Endothelial cell (in vitro differentiated cells): ENCODE results near the gene NTNG2. TPM values are rescaled to one million over a fixed set of nuclear protein-coding genes. Genes with fewer than 3 reads are reported as not detected.
A peak's percentile ranks its signal among the peaks of the same experiment; 100 is the strongest.

Experiments used
- DNase-seq: peaks from one replicate; pipeline ENCODE4 v3.0.0; 2021; ENCODE audit warnings: low spot score
- H3K27ac Mint-ChIP-seq: one replicate; pipeline ENCODE4 v1.8.0; 2021; ENCODE audit warnings: mixed read lengths, inconsistent platforms; ENCODE audit not compliant: unreplicated experiment
- H3K27me3 Mint-ChIP-seq: one replicate; pipeline ENCODE4 v1.8.0; 2021; ENCODE audit warnings: mild to moderate bottlenecking, moderate library complexity, mixed read lengths, inconsistent platforms; ENCODE audit not compliant: unreplicated experiment
- H3K36me3 Mint-ChIP-seq: one replicate; pipeline ENCODE4 v1.8.0; 2021; ENCODE audit warnings: mild to moderate bottlenecking, low read depth, mixed read lengths, inconsistent platforms; ENCODE audit not compliant: unreplicated experiment
- H3K4me1 Mint-ChIP-seq: one replicate; pipeline ENCODE4 v1.8.0; 2021; ENCODE audit warnings: mild to moderate bottlenecking, mixed read lengths, inconsistent platforms; ENCODE audit not compliant: unreplicated experiment
- H3K4me3 Mint-ChIP-seq: one replicate; pipeline ENCODE4 v1.8.0; 2021; ENCODE audit warnings: mild to moderate bottlenecking, mixed read lengths, inconsistent platforms; ENCODE audit not compliant: unreplicated experiment
- H3K9me3 Mint-ChIP-seq: one replicate; pipeline ENCODE4 v1.8.0; 2021; ENCODE audit warnings: mixed read lengths, inconsistent platforms; ENCODE audit not compliant: unreplicated experiment
- total RNA-seq: library from RNA; stranded (reverse); fragmentation: NEBNext Ultra II Directional; extraction: Animal tissue kit (Norgen Biotek cat#: 25700); gene quantifications from one replicate; pipeline ENCODE4 v1.2.1, GENCODE V29; 2021; ENCODE audit not compliant: unreplicated experiment
- TF ChIP-seq, protein P1 (sequence below): fragments of 200-600 bp; sonication (generic); IDR thresholded peaks from one replicate; pipeline ENCODE4 v1.5.0; 2021; ENCODE audit warnings: antibody characterized with exemption; ENCODE audit not compliant: unreplicated experiment

Gene NTNG2
- total RNA-seq, 1 donor from 2014 or later, result 0.38 TPM

- H3K9me3 Mint-ChIP-seq, result no peaks in the 10 kb centered on the region
- no peak overlapping the region for H3K27ac Mint-ChIP-seq
- DNase-seq, result no peak
Measured at GRCh38 chr9:132163876-132164603, 2.2 kb downstream of the NTNG2 start.

GRCh38 chr9:132164604-132165362 lies 2.9 kb downstream of the NTNG2 start:
- H3K27me3 Mint-ChIP-seq, result peaks cover 18% of the 10 kb centered on the region
- peaks cover 9% of the 10 kb centered on the region for H3K4me1 Mint-ChIP-seq
- no peak overlapping the region for H3K27ac Mint-ChIP-seq
- peak overlapping the region; percentile 71 for H3K4me3 Mint-ChIP-seq
- H3K9me3 Mint-ChIP-seq, result no peaks in the 10 kb centered on the region
- DNase-seq, result no peak
- TF ChIP-seq, protein P1, sequence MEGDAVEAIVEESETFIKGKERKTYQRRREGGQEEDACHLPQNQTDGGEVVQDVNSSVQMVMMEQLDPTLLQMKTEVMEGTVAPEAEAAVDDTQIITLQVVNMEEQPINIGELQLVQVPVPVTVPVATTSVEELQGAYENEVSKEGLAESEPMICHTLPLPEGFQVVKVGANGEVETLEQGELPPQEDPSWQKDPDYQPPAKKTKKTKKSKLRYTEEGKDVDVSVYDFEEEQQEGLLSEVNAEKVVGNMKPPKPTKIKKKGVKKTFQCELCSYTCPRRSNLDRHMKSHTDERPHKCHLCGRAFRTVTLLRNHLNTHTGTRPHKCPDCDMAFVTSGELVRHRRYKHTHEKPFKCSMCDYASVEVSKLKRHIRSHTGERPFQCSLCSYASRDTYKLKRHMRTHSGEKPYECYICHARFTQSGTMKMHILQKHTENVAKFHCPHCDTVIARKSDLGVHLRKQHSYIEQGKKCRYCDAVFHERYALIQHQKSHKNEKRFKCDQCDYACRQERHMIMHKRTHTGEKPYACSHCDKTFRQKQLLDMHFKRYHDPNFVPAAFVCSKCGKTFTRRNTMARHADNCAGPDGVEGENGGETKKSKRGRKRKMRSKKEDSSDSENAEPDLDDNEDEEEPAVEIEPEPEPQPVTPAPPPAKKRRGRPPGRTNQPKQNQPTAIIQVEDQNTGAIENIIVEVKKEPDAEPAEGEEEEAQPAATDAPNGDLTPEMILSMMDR, result no peak
- no peaks in the 10 kb centered on the region for H3K36me3 Mint-ChIP-seq

More at GRCh38 chr9:132163876-132164603, 2.2 kb downstream of the NTNG2 start:
- H3K4me3 Mint-ChIP-seq, result peak overlapping the region; percentile 32
- TF ChIP-seq, protein P1, result no peak
- H3K4me1 Mint-ChIP-seq, result peaks cover 9% of the 10 kb centered on the region
- no peaks in the 10 kb centered on the region for H3K36me3 Mint-ChIP-seq
- H3K27me3 Mint-ChIP-seq, result peaks cover 17% of the 10 kb centered on the region

DNA sequence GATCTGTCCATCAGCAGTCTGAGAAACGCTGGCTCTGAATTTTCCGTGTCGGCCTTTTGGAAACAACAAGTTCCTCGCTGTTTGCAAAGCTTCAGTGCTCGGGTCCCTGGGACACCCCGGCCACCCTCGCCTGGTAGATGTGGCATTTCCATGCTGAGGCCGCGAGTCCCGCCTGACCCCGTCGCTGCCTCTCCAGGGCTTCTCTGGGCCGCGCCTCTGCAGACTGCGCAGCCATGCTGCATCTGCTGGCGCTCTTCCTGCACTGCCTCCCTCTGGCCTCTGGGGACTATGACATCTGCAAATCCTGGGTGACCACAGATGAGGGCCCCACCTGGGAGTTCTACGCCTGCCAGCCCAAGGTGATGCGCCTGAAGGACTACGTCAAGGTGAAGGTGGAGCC lies 4.7 kb downstream of the NTNG2 start:
- TF ChIP-seq, protein P1, result no peak
- H3K27me3 Mint-ChIP-seq, result peaks cover 17% of the 10 kb centered on the region
- H3K9me3 Mint-ChIP-seq, result no peaks in the 10 kb centered on the region
- no peaks in the 10 kb centered on the region for H3K36me3 Mint-ChIP-seq
- no peak overlapping the region for H3K27ac Mint-ChIP-seq
- peaks cover 6% of the 10 kb centered on the region for H3K4me1 Mint-ChIP-seq
- no peak overlapping the region for H3K4me3 Mint-ChIP-seq
- no peak for DNase-seq

DNA sequence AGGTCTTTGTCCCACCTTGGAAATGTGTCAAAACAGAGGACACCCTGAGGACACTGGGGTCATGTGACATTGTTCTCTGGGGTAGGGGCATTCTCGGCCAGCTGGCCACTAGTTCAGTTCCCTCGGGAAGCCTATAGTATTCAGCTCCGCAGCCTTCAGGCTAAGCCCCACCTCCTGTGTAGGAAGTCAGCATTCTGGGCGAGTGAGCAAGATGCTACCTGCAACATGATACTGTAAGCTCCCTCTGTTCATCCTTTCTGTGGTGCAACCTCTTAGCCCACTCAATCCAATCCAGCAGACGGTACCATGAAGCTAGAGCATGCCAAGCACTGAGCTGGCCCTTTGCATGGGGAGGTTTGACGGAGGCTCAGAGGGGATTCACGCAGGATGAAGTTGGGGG lies 5.3 kb downstream of the NTNG2 start:
- H3K27ac Mint-ChIP-seq, result no peak overlapping the region
- H3K36me3 Mint-ChIP-seq, result no peaks in the 10 kb centered on the region
- TF ChIP-seq, protein P1, result no peak
- H3K4me3 Mint-ChIP-seq, result no peak overlapping the region
- no peaks in the 10 kb centered on the region for H3K9me3 Mint-ChIP-seq
- peaks cover 16% of the 10 kb centered on the region for H3K27me3 Mint-ChIP-seq
- no peak for DNase-seq
- peaks cover 5% of the 10 kb centered on the region for H3K4me1 Mint-ChIP-seq

- H3K27me3 Mint-ChIP-seq, result peaks cover 14% of the 10 kb centered on the region
- H3K9me3 Mint-ChIP-seq, result no peaks in the 10 kb centered on the region
- peaks cover 2% of the 10 kb centered on the region for H3K4me1 Mint-ChIP-seq
- peaks cover under 1% of the 10 kb centered on the region for H3K36me3 Mint-ChIP-seq
- no peak overlapping the region for H3K27ac Mint-ChIP-seq
- no peak for DNase-seq
- TF ChIP-seq, protein P1, result no peak
- H3K4me3 Mint-ChIP-seq, result no peak overlapping the region
Measured at GRCh38 chr9:132168347-132168746, 6.5 kb downstream of the NTNG2 start.
